Spleen (tissue), 7 donors: ENCODE results near the gene ZNF799.

ENCODE experiments used
- POLR2A ChIP-seq, 3 donors: fragments of 450-650 bp; IDR thresholded peaks; one replicate each; pipeline ENCODE4 v1.5.1; 2017; ENCODE audit warnings: antibody characterized with exemption in 3 of 3, mild to moderate bottlenecking in 1 of 3
- POLR2AphosphoS5 ChIP-seq, 3 donors: sonication (generic); formaldehyde crosslinking; IDR thresholded peaks; one replicate each; pipeline ENCODE4 v1.5.1; 2017; ENCODE audit warnings: antibody characterized with exemption in 3 of 3
- TF ChIP-seq, protein P1 (sequence below), 11 experiments: fragments of 200-600 bp in 7 of 11; fragments of 450-650 bp in 4 of 11; sonication (generic) in 4 of 11; IDR thresholded peaks in 8 of 11; conservative IDR thresholded peaks in 3 of 11; 1 replicate in 7 of 11; 2 replicates in 4 of 11; pipeline versions ENCODE4 v1.4.0 to v1.8.0; 2016 to 2021; ENCODE audit warnings: antibody characterized with exemption in 11 of 11, inconsistent platforms in 4 of 11, mild to moderate bottlenecking in 1 of 11
- donor health status: DM: no; HTN: no; CAD: no; lungs with moderate emphysema.
- donor health status: DM: no; HTN: no; CAD: no.
- donor health status: DM: no; HTN: no; CAD: no.

DNA sequence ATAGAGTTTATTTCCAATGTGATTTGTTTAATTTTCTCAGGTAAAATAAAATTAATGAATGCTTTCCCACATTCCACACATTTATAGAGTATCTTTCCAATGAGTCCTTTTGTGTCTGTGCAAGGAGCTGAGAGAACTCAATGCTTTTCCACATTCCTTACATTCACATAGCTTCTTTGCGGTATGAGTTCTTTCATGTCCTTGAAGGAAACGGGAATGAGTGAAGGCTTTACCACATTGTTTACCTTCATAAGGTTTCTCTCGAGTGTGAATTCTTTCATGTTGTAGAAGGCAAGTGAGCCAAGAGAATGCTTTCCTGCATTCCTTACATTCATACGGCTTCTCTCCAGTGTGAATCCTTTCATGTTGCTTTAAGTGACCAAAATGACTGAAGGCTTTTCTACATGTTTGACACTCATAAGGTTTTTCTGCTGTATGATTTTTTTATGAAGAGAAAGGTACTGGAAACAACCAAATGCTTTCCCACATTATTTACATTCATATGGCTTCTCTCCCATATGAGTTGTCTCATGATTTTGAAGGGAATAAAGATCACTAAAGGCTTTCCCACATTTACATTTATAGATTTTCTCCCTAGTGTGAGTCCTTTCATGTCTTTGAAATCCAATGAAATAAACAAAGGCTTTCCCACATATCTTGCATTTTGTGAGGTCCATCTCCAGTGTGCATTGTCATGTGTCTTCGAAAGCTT lies 21.2 kb downstream of the ZNF799 start:
- TF ChIP-seq, protein P1, sequence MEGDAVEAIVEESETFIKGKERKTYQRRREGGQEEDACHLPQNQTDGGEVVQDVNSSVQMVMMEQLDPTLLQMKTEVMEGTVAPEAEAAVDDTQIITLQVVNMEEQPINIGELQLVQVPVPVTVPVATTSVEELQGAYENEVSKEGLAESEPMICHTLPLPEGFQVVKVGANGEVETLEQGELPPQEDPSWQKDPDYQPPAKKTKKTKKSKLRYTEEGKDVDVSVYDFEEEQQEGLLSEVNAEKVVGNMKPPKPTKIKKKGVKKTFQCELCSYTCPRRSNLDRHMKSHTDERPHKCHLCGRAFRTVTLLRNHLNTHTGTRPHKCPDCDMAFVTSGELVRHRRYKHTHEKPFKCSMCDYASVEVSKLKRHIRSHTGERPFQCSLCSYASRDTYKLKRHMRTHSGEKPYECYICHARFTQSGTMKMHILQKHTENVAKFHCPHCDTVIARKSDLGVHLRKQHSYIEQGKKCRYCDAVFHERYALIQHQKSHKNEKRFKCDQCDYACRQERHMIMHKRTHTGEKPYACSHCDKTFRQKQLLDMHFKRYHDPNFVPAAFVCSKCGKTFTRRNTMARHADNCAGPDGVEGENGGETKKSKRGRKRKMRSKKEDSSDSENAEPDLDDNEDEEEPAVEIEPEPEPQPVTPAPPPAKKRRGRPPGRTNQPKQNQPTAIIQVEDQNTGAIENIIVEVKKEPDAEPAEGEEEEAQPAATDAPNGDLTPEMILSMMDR (IDR thresholded peaks at IDR 0.05 in 8 of 11, conservative IDR thresholded peaks at IDR 0.05 in 3 of 11): no peak
- TF ChIP-seq POLR2A (IDR thresholded peaks at IDR 0.05) (no peak), POLR2AphosphoS5 (IDR thresholded peaks at IDR 0.05) (no peak)
